ENCODE data around the gene MAML2.

DNA sequence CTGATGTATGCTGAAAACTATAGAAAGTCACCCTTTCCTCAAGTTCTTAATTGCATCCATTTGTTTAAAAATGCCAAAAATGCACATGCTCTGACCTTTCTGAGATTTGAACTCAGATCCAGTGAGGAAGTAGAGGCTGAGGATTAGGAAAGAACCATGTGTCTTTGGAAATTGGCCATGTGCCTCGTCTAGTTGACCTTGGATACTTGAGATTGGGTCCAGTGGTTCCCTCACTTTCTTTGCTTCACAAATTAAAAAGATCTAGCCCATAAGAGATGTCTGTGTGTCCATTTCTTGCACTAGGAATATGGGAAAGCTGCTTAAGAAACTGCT lies 128.3 kb downstream of the MAML2 start:
- TF ChIP-seq, protein P1, sequence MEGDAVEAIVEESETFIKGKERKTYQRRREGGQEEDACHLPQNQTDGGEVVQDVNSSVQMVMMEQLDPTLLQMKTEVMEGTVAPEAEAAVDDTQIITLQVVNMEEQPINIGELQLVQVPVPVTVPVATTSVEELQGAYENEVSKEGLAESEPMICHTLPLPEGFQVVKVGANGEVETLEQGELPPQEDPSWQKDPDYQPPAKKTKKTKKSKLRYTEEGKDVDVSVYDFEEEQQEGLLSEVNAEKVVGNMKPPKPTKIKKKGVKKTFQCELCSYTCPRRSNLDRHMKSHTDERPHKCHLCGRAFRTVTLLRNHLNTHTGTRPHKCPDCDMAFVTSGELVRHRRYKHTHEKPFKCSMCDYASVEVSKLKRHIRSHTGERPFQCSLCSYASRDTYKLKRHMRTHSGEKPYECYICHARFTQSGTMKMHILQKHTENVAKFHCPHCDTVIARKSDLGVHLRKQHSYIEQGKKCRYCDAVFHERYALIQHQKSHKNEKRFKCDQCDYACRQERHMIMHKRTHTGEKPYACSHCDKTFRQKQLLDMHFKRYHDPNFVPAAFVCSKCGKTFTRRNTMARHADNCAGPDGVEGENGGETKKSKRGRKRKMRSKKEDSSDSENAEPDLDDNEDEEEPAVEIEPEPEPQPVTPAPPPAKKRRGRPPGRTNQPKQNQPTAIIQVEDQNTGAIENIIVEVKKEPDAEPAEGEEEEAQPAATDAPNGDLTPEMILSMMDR (IDR thresholded peaks at IDR 0.05), result no peak
- no peak for TF ChIP-seq ZFX (IDR thresholded peaks at IDR 0.05; ENCODE audit: borderline replicate concordance)

All from 22Rv1 (cell line).